Stimulated activated CD8-positive, alpha-beta memory T cell treated with anti-CD3 and anti-CD28 coated beads, Interleukin-4, amount 100 ng/mL, for 4 hours (primary cell): ENCODE data around the gene PCDH11X.
"Not testable (repeated sequence)": the region's sequence is repeated elsewhere in the genome, so short reads cannot be mapped to it uniquely, and the experiment has no call there.

ENCODE experiments used
- DNase-seq, 2 donors: peaks; one replicate each; pipeline ENCODE4 v3.0.0-alpha.2; 2020; ENCODE audit warnings: low read depth in 2 of 2, low spot score in 1 of 2

PCDH11X gene

GRCh38 chrX:91779135-91779534 lies at the start of gene PCDH11X:
Gene PCDH11X, plus strand, starts transcription at chrX:91779375. Its CDS starts 56,130 bp downstream, at chrX:91835505.
- DNase-seq, result not testable (repeated sequence)

GRCh38 chrX:91747446-91747845 lies 31.7 kb upstream of the PCDH11X start:
- DNase-seq, result not testable (repeated sequence)

- not testable (repeated sequence) for DNase-seq
Measured at GRCh38 chrX:91753022-91753421, 26.2 kb upstream of the PCDH11X start.

GRCh38 chrX:91770619-91771488 lies 8.3 kb upstream of the PCDH11X start:
- DNase-seq, result not testable (repeated sequence)

- DNase-seq, result not testable (repeated sequence)
Measured at GRCh38 chrX:91773943-91774342, 5.2 kb upstream of the PCDH11X start.

GRCh38 chrX:91780008-91780407 lies 833 bp downstream of the PCDH11X start:
- not testable (repeated sequence) for DNase-seq

- not testable (repeated sequence) for DNase-seq
Measured at GRCh38 chrX:91780698-91781097, 1.5 kb downstream of the PCDH11X start.

- not testable (repeated sequence) for DNase-seq
Measured at GRCh38 chrX:91781553-91782298, 2.6 kb downstream of the PCDH11X start.

- DNase-seq, result not testable (repeated sequence)
Measured at GRCh38 chrX:91782825-91783224, 3.6 kb downstream of the PCDH11X start.

GRCh38 chrX:91817537-91817936 lies 38.4 kb downstream of the PCDH11X start:
- DNase-seq, result not testable (repeated sequence)

- DNase-seq, result not testable (repeated sequence)
Measured at GRCh38 chrX:91825321-91825720, 46.1 kb downstream of the PCDH11X start.
